Cardiac muscle cell (in vitro differentiated cells and primary cell): ENCODE measurements around the gene ADCY4. TPM values are rescaled to one million over a fixed set of nuclear protein-coding genes. Genes with fewer than 3 reads are reported as not detected.

Source experiments
- DNase-seq, 2 donors: peaks; one replicate each; pipeline versions ENCODE4 v3.0.0 to v3.0.0-alpha.2; 2010 to 2017; ENCODE audit warnings: low read depth in 1 of 2, low spot score in 1 of 2
- H3K27ac ChIP-seq: fragments of 200-600 bp; sonication (generic); 2 replicates; pipeline ENCODE4 v1.5.1; 2016
- H3K27me3 ChIP-seq: fragments of 200-600 bp; sonication (generic); 2 replicates; pipeline ENCODE4 v1.6.0; 2016; ENCODE audit warnings: control low read depth
- H3K36me3 ChIP-seq: fragments of 200-600 bp; sonication (generic); 2 replicates; pipeline ENCODE4 v1.5.1; 2016; ENCODE audit warnings: control low read depth
- H3K4me1 ChIP-seq: fragments of 200-600 bp; sonication (generic); 2 replicates; pipeline ENCODE4 v1.8.1; 2017; ENCODE audit warnings: low read depth, mild to moderate bottlenecking, mixed run types
- H3K4me3 ChIP-seq: fragments of 200-600 bp; sonication (generic); 2 replicates; pipeline ENCODE4 v1.5.1; 2016; ENCODE audit warnings: mild to moderate bottlenecking
- H3K9me3 ChIP-seq: fragments of 200-600 bp; sonication (generic); 2 replicates; pipeline ENCODE4 v1.5.1; 2017; ENCODE audit warnings: low read depth, mild to moderate bottlenecking, control low read depth
- CTCF ChIP-seq: IDR thresholded peaks from 2 replicates; pipeline ENCODE4 v1.5.1; 2012; ENCODE audit warnings: low read depth, mild to moderate bottlenecking, low read length
- polyA plus RNA-seq: library from polyadenylated mRNA; unstranded; fragments of >200 nt; fragmentation: Nextera tagmentation; extraction: Ambion mirVana; gene quantifications from 2 replicates; pipeline ENCODE4 v1.2.1, GENCODE V29; 2016
- total RNA-seq: library from RNA; depleted of rRNA; stranded (reverse); fragments of >200 nt; gene quantifications from 2 replicates; pipeline ENCODE4 v1.2.3, GENCODE V29; 2016

The ADCY4 gene
- total and polyA plus RNA-seq, 2 experiments from 2014 or later = 1.5 TPM; not detected in 1

GRCh38 chr14:24270537-24271133 lies 64.2 kb downstream of the ADCY4 start:
- Histone ChIP-seq H3K9me3 (no peaks in the 10 kb centered on the region), H3K4me1 (no peaks in the 10 kb centered on the region), H3K36me3 (no peaks in the 10 kb centered on the region), H3K27me3 (no peaks in the 10 kb centered on the region), H3K27ac (peak overlapping the region; percentile 93), H3K4me3 (peak overlapping the region; percentile 77)
- no peak for TF ChIP-seq CTCF
- DNase-seq = no peak

GRCh38 chr14:24269910-24270536 lies 64.8 kb downstream of the ADCY4 start:
- no peaks in the 10 kb centered on the region for H3K4me1 ChIP-seq
- no peak for DNase-seq
- no peak overlapping the region for H3K4me3 ChIP-seq
- no peaks in the 10 kb centered on the region for H3K36me3 ChIP-seq
- TF ChIP-seq CTCF = no peak
- H3K9me3 ChIP-seq = no peaks in the 10 kb centered on the region
- H3K27ac ChIP-seq = no peak overlapping the region
- no peaks in the 10 kb centered on the region for H3K27me3 ChIP-seq

- no peak for TF ChIP-seq CTCF
- Histone ChIP-seq H3K4me1 (no peaks in the 10 kb centered on the region), H3K4me3 (no peak overlapping the region), H3K9me3 (no peaks in the 10 kb centered on the region), H3K27ac (no peak overlapping the region), H3K27me3 (no peaks in the 10 kb centered on the region), H3K36me3 (no peaks in the 10 kb centered on the region)
- no peak for DNase-seq
Observed at GRCh38 chr14:24269368-24269767, 65.5 kb downstream of the ADCY4 start.

Other genes with a start within 250 kb of the ADCY4 start
Only the 30 nearest of the 33 such genes appear.
- gene NRL, start 220.1 kb downstream of the ADCY4 start, total RNA-seq = 4.2 and 6.7 TPM in 2 replicates
- gene NRL, start 220.1 kb downstream of the ADCY4 start, polyA plus RNA-seq = 4.8 and 5.1 TPM in 2 replicates
- 124 and 136 TPM in 2 replicates for gene FITM1, start 204.4 kb downstream of the ADCY4 start, total RNA-seq
- gene FITM1, start 204.4 kb downstream of the ADCY4 start, polyA plus RNA-seq = 181 and 209 TPM in 2 replicates
- gene PSME1, start 198.9 kb downstream of the ADCY4 start, total RNA-seq = 211 and 238 TPM in 2 replicates
- gene PSME1, start 198.9 kb downstream of the ADCY4 start, polyA plus RNA-seq = 383 and 492 TPM in 2 replicates
- 54.6 and 69.3 TPM in 2 replicates for gene EMC9, start 193.5 kb downstream of the ADCY4 start, total RNA-seq
- gene EMC9, start 193.5 kb downstream of the ADCY4 start, polyA plus RNA-seq = 82.3 and 114 TPM in 2 replicates
- gene PSME2, start 188.5 kb downstream of the ADCY4 start, total RNA-seq = 92.3 and 97.6 TPM in 2 replicates
- 311 and 331 TPM in 2 replicates for gene PSME2, start 188.5 kb downstream of the ADCY4 start, polyA plus RNA-seq
- 81.0 and 134 TPM in 2 replicates for gene RNF31, start 187.6 kb downstream of the ADCY4 start, total RNA-seq
- 42.1 and 44.9 TPM in 2 replicates for gene RNF31, start 187.6 kb downstream of the ADCY4 start, polyA plus RNA-seq
- 29.1 and 33.7 TPM in 2 replicates for gene IRF9, start 173.8 kb downstream of the ADCY4 start, total RNA-seq
- 27.3 and 35.4 TPM in 2 replicates for gene IRF9, start 173.8 kb downstream of the ADCY4 start, polyA plus RNA-seq
- gene REC8, start 163.0 kb downstream of the ADCY4 start, total RNA-seq = 20.3 and 23.5 TPM in 2 replicates
- 38.8 and 39.0 TPM in 2 replicates for gene REC8, start 163.0 kb downstream of the ADCY4 start, polyA plus RNA-seq
- gene IPO4, start 146.3 kb downstream of the ADCY4 start, total RNA-seq = 32.0 and 40.7 TPM in 2 replicates
- gene IPO4, start 146.3 kb downstream of the ADCY4 start, polyA plus RNA-seq = 26.4 and 34.5 TPM in 2 replicates
- gene TM9SF1, start 139.6 kb downstream of the ADCY4 start, total RNA-seq = 40.2 and 50.3 TPM in 2 replicates
- gene TM9SF1, start 139.6 kb downstream of the ADCY4 start, polyA plus RNA-seq = 55.2 and 65.3 TPM in 2 replicates
- gene TSSK4, start 129.4 kb downstream of the ADCY4 start, total RNA-seq = not detected in 2 replicates
- gene TSSK4, start 129.4 kb downstream of the ADCY4 start, polyA plus RNA-seq = 2.3 and 3.3 TPM in 2 replicates
- 26.4 and 31.0 TPM in 2 replicates for gene CHMP4A, start 121.6 kb downstream of the ADCY4 start, total RNA-seq
- 51.1 and 56.1 TPM in 2 replicates for gene CHMP4A, start 121.6 kb downstream of the ADCY4 start, polyA plus RNA-seq
- gene MDP1, start 119.0 kb downstream of the ADCY4 start, total RNA-seq = 39.3 and 59.8 TPM in 2 replicates
- gene MDP1, start 119.0 kb downstream of the ADCY4 start, polyA plus RNA-seq = 70.5 and 73.4 TPM in 2 replicates
- gene NEDD8, start 102.7 kb downstream of the ADCY4 start, total RNA-seq = 262 and 264 TPM in 2 replicates
- 429 and 492 TPM in 2 replicates for gene NEDD8, start 102.7 kb downstream of the ADCY4 start, polyA plus RNA-seq
- gene GMPR2, start 102.1 kb downstream of the ADCY4 start, total RNA-seq = 59.5 and 66.3 TPM in 2 replicates
- 57.6 and 66.8 TPM in 2 replicates for gene GMPR2, start 102.1 kb downstream of the ADCY4 start, polyA plus RNA-seq
- 32.3 and 40.8 TPM in 2 replicates for gene TINF2, start 92.4 kb downstream of the ADCY4 start, total RNA-seq
- 49.9 and 50.6 TPM in 2 replicates for gene TINF2, start 92.4 kb downstream of the ADCY4 start, polyA plus RNA-seq
- gene TGM1, start 71.9 kb downstream of the ADCY4 start, total RNA-seq = 0.35 and 1.7 TPM in 2 replicates
- gene TGM1, start 71.9 kb downstream of the ADCY4 start, polyA plus RNA-seq = 0.65 TPM in 1 of 2 replicates, not detected in the other
- gene RABGGTA, start 63.5 kb downstream of the ADCY4 start, total RNA-seq = 39.6 and 43.5 TPM in 2 replicates
- 43.7 and 45.2 TPM in 2 replicates for gene RABGGTA, start 63.5 kb downstream of the ADCY4 start, polyA plus RNA-seq
- gene DHRS1, start 35.3 kb downstream of the ADCY4 start, total RNA-seq = 43.2 and 54.3 TPM in 2 replicates
- gene DHRS1, start 35.3 kb downstream of the ADCY4 start, polyA plus RNA-seq = 53.5 and 58.1 TPM in 2 replicates
- gene NOP9, start 35.2 kb downstream of the ADCY4 start, total RNA-seq = 13.5 and 15.7 TPM in 2 replicates
- gene NOP9, start 35.2 kb downstream of the ADCY4 start, polyA plus RNA-seq = 2.7 and 4.3 TPM in 2 replicates
- not detected in 2 replicates for gene CIDEB, start 27.1 kb downstream of the ADCY4 start, total RNA-seq
- gene CIDEB, start 27.1 kb downstream of the ADCY4 start, polyA plus RNA-seq = not detected in 2 replicates
- 7.6 and 15.1 TPM in 2 replicates for gene LTB4R2, start 24.9 kb downstream of the ADCY4 start, total RNA-seq
- 0.17 and 1.8 TPM in 2 replicates for gene LTB4R2, start 24.9 kb downstream of the ADCY4 start, polyA plus RNA-seq
- gene LTB4R, start 23.6 kb downstream of the ADCY4 start, total RNA-seq = 8.5 and 8.8 TPM in 2 replicates
- gene LTB4R, start 23.6 kb downstream of the ADCY4 start, polyA plus RNA-seq = 2.0 and 2.7 TPM in 2 replicates
- 0.24 TPM in 1 of 2 replicates, not detected in the other for gene RIPK3, start 4.9 kb upstream of the ADCY4 start, total RNA-seq
- 0.81 TPM in 1 of 2 replicates, not detected in the other for gene RIPK3, start 4.9 kb upstream of the ADCY4 start, polyA plus RNA-seq
- gene NFATC4, start 33.1 kb upstream of the ADCY4 start, total RNA-seq = 56.8 and 117 TPM in 2 replicates
- gene NFATC4, start 33.1 kb upstream of the ADCY4 start, polyA plus RNA-seq = 83.2 and 120 TPM in 2 replicates
- gene NYNRIN, start 63.9 kb upstream of the ADCY4 start, total RNA-seq = 37.2 and 56.2 TPM in 2 replicates
- gene NYNRIN, start 63.9 kb upstream of the ADCY4 start, polyA plus RNA-seq = 21.3 and 30.7 TPM in 2 replicates
- gene CBLN3, start 94.6 kb upstream of the ADCY4 start, total RNA-seq = 2.3 and 3.3 TPM in 2 replicates
- gene CBLN3, start 94.6 kb upstream of the ADCY4 start, polyA plus RNA-seq = 3.1 and 5.3 TPM in 2 replicates
- gene KHNYN, start 94.9 kb upstream of the ADCY4 start, total RNA-seq = 62.2 and 90.7 TPM in 2 replicates
- gene KHNYN, start 94.9 kb upstream of the ADCY4 start, polyA plus RNA-seq = 34.7 and 35.7 TPM in 2 replicates
- gene SDR39U1, start 107.7 kb upstream of the ADCY4 start, total RNA-seq = 60.4 and 63.9 TPM in 2 replicates
- 163 TPM in 2 replicates for gene SDR39U1, start 107.7 kb upstream of the ADCY4 start, polyA plus RNA-seq
- not detected in 2 replicates for gene CMA1, start 173.2 kb upstream of the ADCY4 start, total RNA-seq
- gene CMA1, start 173.2 kb upstream of the ADCY4 start, polyA plus RNA-seq = not detected in 2 replicates